A673 (cell line): ENCODE data around the gene CDCA4. TPM values are rescaled to one million over a fixed set of nuclear protein-coding genes. Genes with fewer than 3 reads are reported as not detected.

Experiments
- BruUV-seq: library from RNA; stranded (reverse); fragments of 400-500 nt; replicated peaks from 2 replicates; lab custom pipeline; 2021; lab: Mats Ljungman, UMichigan
- CTCF ChIA-PET: fragments of 300-600 bp; sonication (Branson Sonifier 250); formaldehyde crosslinking; loops from one replicate; lab custom pipeline; 2022; ENCODE audit warnings: antibody characterized with exemption; lab: Charles Lee
- POLR2A ChIA-PET: fragments of 300-600 bp; sonication (Branson Sonifier 250); formaldehyde crosslinking; loops from one replicate; lab custom pipeline; 2022; ENCODE audit warnings: antibody characterized with exemption; ENCODE audit not compliant: low non-redundant PET; lab: Charles Lee
- DNase-seq: peaks from one replicate; pipeline ENCODE4 v3.0.0-alpha.2; 2015; ENCODE audit warnings: low spot score
- H3K27ac ChIP-seq: fragments of 200-600 bp; sonication (generic); 2 replicates; pipeline ENCODE4 v1.5.1; 2016; ENCODE audit warnings: mixed run types, low read depth, mild to moderate bottlenecking, mixed read lengths, antibody characterized with exemption, low read length; ENCODE audit not compliant: poor library complexity, severe bottlenecking
- H3K27me3 ChIP-seq: fragments of 200-600 bp; sonication (generic); replicated peaks from 2 replicates; pipeline ENCODE4 v1.6.1; 2017; ENCODE audit warnings: mixed run types, low read depth, mild to moderate bottlenecking, mixed read lengths, antibody characterized with exemption, low read length; ENCODE audit not compliant: insufficient read depth, poor library complexity
- H3K36me3 ChIP-seq: fragments of 200-600 bp; sonication (generic); 2 replicates; pipeline ENCODE4 v1.6.1; 2016; ENCODE audit warnings: mixed run types, mild to moderate bottlenecking, mixed read lengths, antibody characterized with exemption, low read length; ENCODE audit not compliant: insufficient read depth, poor library complexity, severe bottlenecking
- H3K4me1 ChIP-seq: fragments of 200-600 bp; sonication (generic); 2 replicates; pipeline ENCODE4 v1.6.1; 2017; ENCODE audit warnings: mixed run types, mild to moderate bottlenecking, mixed read lengths, antibody characterized with exemption, low read length; ENCODE audit not compliant: insufficient read depth, poor library complexity, severe bottlenecking
- H3K4me3 ChIP-seq: fragments of 200-600 bp; sonication (generic); 2 replicates; pipeline ENCODE4 v1.5.1; 2016; ENCODE audit warnings: low read depth, mixed run types, mild to moderate bottlenecking, mixed read lengths, low read length; ENCODE audit not compliant: poor library complexity, severe bottlenecking
- H3K9me3 ChIP-seq: fragments of 200-600 bp; sonication (generic); 2 replicates; pipeline ENCODE4 v1.6.1; 2016; ENCODE audit warnings: mixed run types, low read depth, mild to moderate bottlenecking, mixed read lengths, antibody characterized with exemption, low read length; ENCODE audit not compliant: poor library complexity, severe bottlenecking
- CTCF ChIP-seq: fragments of 300-800, 200-600 bp; sonication (generic); conservative IDR thresholded peaks from 2 replicates; pipeline ENCODE4 v1.5.1; 2017; ENCODE audit warnings: low read depth, mild to moderate bottlenecking, antibody characterized with exemption, low read length, moderate library complexity, mixed read lengths
- EZH2 ChIP-seq: fragments of 200-600 bp; sonication (generic); IDR thresholded peaks from 2 replicates; pipeline ENCODE4 v1.6.1; 2017; ENCODE audit warnings: borderline replicate concordance, low read depth, mild to moderate bottlenecking, mixed read lengths, antibody characterized with exemption, low read length; ENCODE audit not compliant: poor library complexity, severe bottlenecking
- intact Hi-C: fragments of 100-400 bp; cut with micrococcal nuclease; formaldehyde crosslinking; loops from one replicate; pipeline ENCODE4 v1.10.0; 2022; ENCODE audit not compliant: unreplicated experiment
- total RNA-seq: library from RNA; stranded (reverse); gene quantifications from 2 replicates; pipeline ENCODE4 v1.2.3, GENCODE V29; 2021

CDCA4 gene
- total RNA-seq, 1 experiment from 2014 or later, result 49.7 TPM

- POLR2A ChIA-PET, result no interaction called here
- CTCF ChIA-PET, result no interaction called here
Observed at GRCh38 chr14:104996483-104996882, 24.4 kb downstream of the CDCA4 start.

GRCh38 chr14:104996032-104996431 is 24.9 kb downstream of the CDCA4 start:
- no peaks in the 10 kb centered on the region for H3K4me1 ChIP-seq
- BruUV-seq, result no TSS peak
- H3K27me3 ChIP-seq, result no peaks in the 10 kb centered on the region
- H3K36me3 ChIP-seq, result peaks cover 6% of the 10 kb centered on the region
- H3K9me3 ChIP-seq, result no peaks in the 10 kb centered on the region
- TF ChIP-seq EZH2 (no peak), CTCF (no peak)
- POLR2A ChIA-PET, result no interaction called here
- intact Hi-C loops, result no loop called here
- no peak overlapping the region for H3K4me3 ChIP-seq
- no peak for DNase-seq
- H3K27ac ChIP-seq, result no peak overlapping the region
- CTCF ChIA-PET, result no interaction called here

More at GRCh38 chr14:104996483-104996882, 24.4 kb downstream of the CDCA4 start:
- no peak for DNase-seq
- Histone ChIP-seq H3K9me3 (no peaks in the 10 kb centered on the region), H3K36me3 (peaks cover 6% of the 10 kb centered on the region), H3K27ac (no peak overlapping the region), H3K27me3 (no peaks in the 10 kb centered on the region), H3K4me1 (no peaks in the 10 kb centered on the region), H3K4me3 (no peak overlapping the region)
- intact Hi-C loops, result no loop called here
- BruUV-seq, result no TSS peak
- TF ChIP-seq EZH2 (no peak), CTCF (no peak)

GRCh38 chr14:104994978-104995377 is 25.9 kb downstream of the CDCA4 start:
- Histone ChIP-seq H3K36me3 (peaks cover 3% of the 10 kb centered on the region), H3K9me3 (no peaks in the 10 kb centered on the region), H3K27me3 (no peaks in the 10 kb centered on the region), H3K27ac (no peak overlapping the region), H3K4me1 (no peaks in the 10 kb centered on the region), H3K4me3 (no peak overlapping the region)
- ChIA-PET POLR2A (no interaction called here), CTCF (no interaction called here)
- BruUV-seq, result no TSS peak
- intact Hi-C loops, result no loop called here
- DNase-seq, result no peak
- TF ChIP-seq EZH2 (no peak), CTCF (no peak)
